Gastrocnemius medialis (tissue), 4 donors: ENCODE results near the gene A4GNT. TPM values are rescaled to one million over a fixed set of nuclear protein-coding genes. Genes with fewer than 3 reads are reported as not detected.

Experiments used
- ATAC-seq, 2 donors: fragments of 150-250 bp; one replicate each; pipeline ENCODE4 v1.9.1; 2016
- DNase-seq, 2 donors: peaks; one replicate each; pipeline ENCODE4 v3.0.0-alpha.2; 2019
- H3K27ac ChIP-seq, 4 donors: fragments of 200-600 bp; sonication (generic); 1 replicate in 1 of 4; 2 replicates in 3 of 4; pipeline ENCODE4 v1.5.1; 2016 to 2018; ENCODE audit warnings: mild to moderate bottlenecking in 2 of 4, moderate library complexity in 1 of 4
- H3K27me3 ChIP-seq, 3 donors: fragments of 200-600 bp; sonication (generic) in 2 of 3; 1 replicate in 1 of 3; 2 replicates in 2 of 3; pipeline versions ENCODE4 v1.5.1 to v1.6.0; 2016 to 2019; ENCODE audit warnings: mild to moderate bottlenecking in 1 of 3, moderate library complexity in 1 of 3
- H3K36me3 ChIP-seq, 2 donors: fragments of 200-600 bp; sonication (generic) in 1 of 2; one replicate each; pipeline ENCODE4 v1.5.1; 2017 to 2018
- H3K4me1 ChIP-seq, 2 donors: fragments of 200-600 bp; sonication (generic) in 1 of 2; one replicate each; pipeline ENCODE4 v1.5.1; 2016 to 2017; ENCODE audit warnings: mild to moderate bottlenecking in 2 of 2
- H3K4me3 ChIP-seq, 4 donors: fragments of 200-600 bp; sonication (generic) in 3 of 4; 1 replicate in 1 of 4; 2 replicates in 3 of 4; pipeline ENCODE4 v1.5.1; 2016 to 2019; ENCODE audit warnings: mild to moderate bottlenecking in 2 of 4
- H3K9me3 ChIP-seq, 3 donors: fragments of 200-600 bp; sonication (generic) in 2 of 3; 1 replicate in 1 of 3; 2 replicates in 2 of 3; pipeline ENCODE4 v1.5.1; 2016 to 2019
- POLR2A ChIP-seq, 2 donors: fragments of 450-650 bp; IDR thresholded peaks; one replicate each; pipeline ENCODE4 v1.6.1; 2017; ENCODE audit warnings: antibody characterized with exemption in 2 of 2, mild to moderate bottlenecking in 2 of 2, moderate library complexity in 2 of 2
- in situ Hi-C, 4 donors: fragments of 200-750 bp; cut with MboI; loops; one replicate each; pipeline versions ENCODE4 v1.15.0 to v1.8.0; 2017; ENCODE audit warnings: low sequenced_read_pairs in 4 of 4
- intact Hi-C: fragments of 100-400 bp; cut with DNase I; formaldehyde crosslinking; loops from one replicate; pipeline ENCODE4 v1.15.1; 2023; ENCODE audit warnings: low total_unique reads
- total RNA-seq, 4 donors: library from RNA; depleted of rRNA; stranded (reverse); fragments of >200 nt; gene quantifications; one replicate each; pipeline versions ENCODE4 v1.1.0 to v1.2.3, GENCODE V29; 2016
- TF ChIP-seq, protein P1 (sequence below), 5 experiments: fragments of 450-650 bp in 3 of 5; fragments of 200-600 bp in 2 of 5; sonication (generic) in 2 of 5; IDR thresholded peaks in 4 of 5; conservative IDR thresholded peaks in 1 of 5; 1 replicate in 4 of 5; 2 replicates in 1 of 5; pipeline ENCODE4 v1.5.1; 2016 to 2019; ENCODE audit warnings: antibody characterized with exemption in 5 of 5, mild to moderate bottlenecking in 3 of 5, moderate library complexity in 3 of 5

The A4GNT gene
- total RNA-seq, 4 donors from 2014 or later, result not detected

DNA sequence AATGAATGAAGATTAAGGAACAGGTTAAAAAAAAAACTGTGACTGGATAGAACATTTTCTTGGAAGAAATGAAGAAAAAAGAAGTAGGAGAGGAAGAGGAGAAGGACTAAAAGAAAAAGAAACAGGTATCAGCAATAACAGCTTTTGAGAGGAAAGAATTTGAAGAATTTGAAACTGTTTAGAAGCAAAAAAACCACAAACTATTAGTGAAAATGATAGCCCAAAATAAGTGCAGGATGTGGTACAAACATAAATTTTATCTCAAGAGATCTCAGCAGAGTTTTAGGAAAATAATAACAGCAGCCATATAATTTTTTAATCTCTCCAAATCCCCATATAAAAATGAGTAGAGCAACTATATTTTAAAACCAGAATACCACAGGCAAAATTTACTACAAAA is 8.8 kb upstream of the A4GNT start:
- no peaks in the 10 kb centered on the region for H3K36me3 ChIP-seq
- DNase-seq (no peak), ATAC-seq (no peak)
- no peaks in the 10 kb centered on the region for H3K27me3 ChIP-seq
- intact Hi-C loops, result no loop called here
- H3K4me3 ChIP-seq, result no peak overlapping the region
- in situ Hi-C loops, result no loop called here
- peaks cover 0 to 5% (median 0%) of the 10 kb centered on the region in 3 donors for H3K9me3 ChIP-seq
- no peaks in the 10 kb centered on the region for H3K4me1 ChIP-seq
- TF ChIP-seq, protein P1, sequence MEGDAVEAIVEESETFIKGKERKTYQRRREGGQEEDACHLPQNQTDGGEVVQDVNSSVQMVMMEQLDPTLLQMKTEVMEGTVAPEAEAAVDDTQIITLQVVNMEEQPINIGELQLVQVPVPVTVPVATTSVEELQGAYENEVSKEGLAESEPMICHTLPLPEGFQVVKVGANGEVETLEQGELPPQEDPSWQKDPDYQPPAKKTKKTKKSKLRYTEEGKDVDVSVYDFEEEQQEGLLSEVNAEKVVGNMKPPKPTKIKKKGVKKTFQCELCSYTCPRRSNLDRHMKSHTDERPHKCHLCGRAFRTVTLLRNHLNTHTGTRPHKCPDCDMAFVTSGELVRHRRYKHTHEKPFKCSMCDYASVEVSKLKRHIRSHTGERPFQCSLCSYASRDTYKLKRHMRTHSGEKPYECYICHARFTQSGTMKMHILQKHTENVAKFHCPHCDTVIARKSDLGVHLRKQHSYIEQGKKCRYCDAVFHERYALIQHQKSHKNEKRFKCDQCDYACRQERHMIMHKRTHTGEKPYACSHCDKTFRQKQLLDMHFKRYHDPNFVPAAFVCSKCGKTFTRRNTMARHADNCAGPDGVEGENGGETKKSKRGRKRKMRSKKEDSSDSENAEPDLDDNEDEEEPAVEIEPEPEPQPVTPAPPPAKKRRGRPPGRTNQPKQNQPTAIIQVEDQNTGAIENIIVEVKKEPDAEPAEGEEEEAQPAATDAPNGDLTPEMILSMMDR (IDR thresholded peaks at IDR 0.05 in 4 of 5, conservative IDR thresholded peaks at IDR 0.05 in 1 of 5), result no peak
- no peak for TF ChIP-seq POLR2A (IDR thresholded peaks at IDR 0.05)
- no peak overlapping the region for H3K27ac ChIP-seq

DNA sequence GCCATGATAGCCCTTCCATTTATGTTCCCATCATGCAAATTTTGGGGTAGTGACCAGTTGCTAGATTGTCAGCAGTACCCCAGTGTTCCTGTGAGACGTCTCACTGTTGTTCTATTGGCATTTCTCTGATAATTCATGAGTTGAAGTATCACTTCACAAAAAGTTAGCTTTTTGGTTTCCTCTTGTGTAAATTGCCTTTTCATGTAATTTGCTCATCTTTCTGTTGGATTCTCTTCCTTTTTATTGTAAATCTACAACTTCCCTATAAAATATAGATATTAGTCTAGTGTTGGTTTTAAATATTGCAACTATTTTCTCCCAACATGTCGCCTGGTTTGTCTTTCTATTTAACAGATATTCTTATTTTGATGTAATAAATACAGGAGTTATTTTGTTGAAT is 7.5 kb upstream of the A4GNT start:
- ATAC-seq, result no peak
- intact Hi-C loops, result no loop called here
- DNase-seq, result no peak
- no peak overlapping the region for H3K27ac ChIP-seq
- H3K4me3 ChIP-seq, result no peak overlapping the region
- in situ Hi-C loops, result no loop called here
- TF ChIP-seq, protein P1 (IDR thresholded peaks at IDR 0.05 in 4 of 5, conservative IDR thresholded peaks at IDR 0.05 in 1 of 5), result no peak
- no peak for TF ChIP-seq POLR2A (IDR thresholded peaks at IDR 0.05)
- no peaks in the 10 kb centered on the region for H3K27me3 ChIP-seq
- H3K36me3 ChIP-seq, result no peaks in the 10 kb centered on the region
- peaks cover 0 to 5% (median 0%) of the 10 kb centered on the region in 3 donors for H3K9me3 ChIP-seq
- no peaks in the 10 kb centered on the region for H3K4me1 ChIP-seq

DNA sequence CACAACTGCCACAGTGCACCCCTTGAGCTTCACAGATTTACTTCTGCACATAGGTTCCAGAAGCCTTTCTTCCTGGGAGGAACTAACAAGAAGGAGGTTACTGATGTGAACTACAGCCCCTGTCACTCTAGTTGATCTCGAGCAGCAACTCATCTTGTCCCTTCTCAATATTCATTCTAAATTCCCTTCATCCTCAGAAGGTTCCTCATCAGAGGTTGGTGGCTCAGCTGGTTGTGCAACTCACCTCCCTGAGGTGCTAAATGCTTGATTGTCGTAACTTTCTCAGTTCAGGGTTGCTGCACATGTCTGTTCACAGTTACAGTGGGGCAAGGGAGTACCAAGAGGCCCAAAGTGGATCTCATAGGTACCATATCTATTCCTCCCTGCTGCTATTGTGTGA is 5.7 kb upstream of the A4GNT start:
- ATAC-seq, result no peak

DNA sequence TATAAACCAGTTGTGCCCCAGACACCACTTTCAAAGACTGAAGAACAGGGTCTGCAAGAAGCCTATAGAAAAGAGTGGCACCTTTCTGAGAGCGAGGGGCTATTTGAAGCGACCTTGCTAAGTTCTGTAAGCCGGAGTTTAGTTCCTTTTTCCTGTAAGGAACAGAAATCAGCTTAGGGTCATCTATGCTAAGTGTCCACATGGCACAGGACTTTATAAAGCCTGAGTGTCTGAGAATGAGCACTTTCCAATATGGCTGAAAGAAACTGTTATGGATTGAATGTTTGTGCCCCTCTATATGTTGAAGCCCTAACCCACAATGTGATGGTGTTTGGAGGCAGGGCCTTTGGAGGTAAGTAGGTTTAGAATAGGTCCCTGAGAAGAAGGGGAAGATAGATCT is 4.0 kb upstream of the A4GNT start:
- no peak for DNase-seq
- no peak overlapping the region for H3K27ac ChIP-seq
- H3K4me1 ChIP-seq, result no peaks in the 10 kb centered on the region
- intact Hi-C loops, result no loop called here
- ATAC-seq, result no peak
- H3K36me3 ChIP-seq, result no peaks in the 10 kb centered on the region
- H3K9me3 ChIP-seq, result no peaks in the 10 kb centered on the region
- in situ Hi-C loops, result no loop called here
- H3K27me3 ChIP-seq, result no peaks in the 10 kb centered on the region
- H3K4me3 ChIP-seq, result no peak overlapping the region
- no peak for TF ChIP-seq POLR2A (IDR thresholded peaks at IDR 0.05)
- TF ChIP-seq, protein P1 (IDR thresholded peaks at IDR 0.05 in 4 of 5, conservative IDR thresholded peaks at IDR 0.05 in 1 of 5), result no peak

More for the DNA sequence above, 5.7 kb upstream of the A4GNT start:
- no peak overlapping the region for H3K27ac ChIP-seq
- H3K27me3 ChIP-seq, result no peaks in the 10 kb centered on the region
- no peak for DNase-seq
- in situ Hi-C loops, result no loop called here
- no peaks in the 10 kb centered on the region for H3K36me3 ChIP-seq
- no peaks in the 10 kb centered on the region for H3K9me3 ChIP-seq
- no peaks in the 10 kb centered on the region for H3K4me1 ChIP-seq
- H3K4me3 ChIP-seq, result no peak overlapping the region
- no peak for TF ChIP-seq POLR2A (IDR thresholded peaks at IDR 0.05)
- TF ChIP-seq, protein P1 (IDR thresholded peaks at IDR 0.05 in 4 of 5, conservative IDR thresholded peaks at IDR 0.05 in 1 of 5), result no peak
- intact Hi-C loops, result no loop called here

DNA sequence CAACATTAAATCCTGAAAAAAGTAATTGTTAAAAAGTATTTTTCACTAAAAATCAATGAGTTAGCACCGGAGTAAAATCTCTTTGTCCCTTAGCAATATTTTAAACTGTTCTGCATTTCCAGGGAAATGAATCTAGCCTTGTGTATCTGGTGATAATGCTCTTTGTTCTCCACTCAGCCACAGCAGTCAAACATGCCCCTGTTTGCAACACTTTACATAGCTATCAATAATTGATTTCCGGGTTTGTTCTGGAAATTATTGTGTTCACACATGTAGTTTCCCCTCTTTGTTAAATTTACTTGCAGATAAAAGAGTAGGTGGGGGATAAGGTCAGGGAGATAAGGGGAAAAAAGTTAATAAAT is 3.6 kb upstream of the A4GNT start:
- no peak overlapping the region for H3K4me3 ChIP-seq
- no peak for TF ChIP-seq POLR2A (IDR thresholded peaks at IDR 0.05)
- TF ChIP-seq, protein P1 (IDR thresholded peaks at IDR 0.05 in 4 of 5, conservative IDR thresholded peaks at IDR 0.05 in 1 of 5), result no peak
- no peaks in the 10 kb centered on the region for H3K36me3 ChIP-seq
- in situ Hi-C loops (no loop called here), intact Hi-C loops (no loop called here)
- no peak for DNase-seq
- no peaks in the 10 kb centered on the region for H3K4me1 ChIP-seq
- H3K9me3 ChIP-seq, result no peaks in the 10 kb centered on the region
- ATAC-seq, result no peak
- H3K27me3 ChIP-seq, result no peaks in the 10 kb centered on the region
- no peak overlapping the region for H3K27ac ChIP-seq
